ENCODE data around the gene STARD3NL. TPM values are rescaled to one million over a fixed set of nuclear protein-coding genes. Genes with fewer than 3 reads are reported as not detected.
"Not testable (repeated sequence)": the region's sequence is repeated elsewhere in the genome, so short reads cannot be mapped to it uniquely, and the experiment has no call there.

The STARD3NL gene
- total RNA-seq, 1 experiment from 2014 or later, result 129 TPM

DNA sequence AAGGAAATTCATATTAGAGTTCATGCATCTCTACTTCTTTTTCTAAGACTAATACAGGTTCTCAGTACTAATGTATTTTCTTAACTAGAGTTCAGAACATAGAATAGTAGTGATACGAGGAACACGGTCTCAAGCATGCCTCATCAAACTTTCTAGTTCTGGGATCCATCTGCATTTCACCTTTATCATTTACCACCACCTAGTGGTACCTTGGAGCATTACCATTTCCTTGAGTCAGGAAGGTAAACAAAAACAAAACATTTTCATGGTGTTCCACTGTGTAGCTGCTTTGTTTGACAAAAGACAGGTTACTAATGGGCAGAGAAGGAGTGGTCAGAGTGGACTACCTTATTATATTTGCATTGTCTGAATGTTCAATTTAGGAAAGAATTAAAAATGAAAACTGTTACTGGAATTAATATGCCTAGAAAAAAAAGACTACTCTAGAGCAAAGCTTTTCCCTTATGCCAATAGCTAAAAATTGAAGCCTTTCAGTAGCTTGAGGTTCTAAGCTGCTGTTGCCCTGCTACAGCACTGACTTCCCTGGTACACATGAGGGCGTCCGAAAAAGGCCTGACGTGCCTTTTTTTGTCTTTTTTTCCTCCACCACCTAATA lies 44.5 kb downstream of the STARD3NL start:
- peak; percentile 66 for DNase-seq (ENCODE audit: low read depth)

- no peak for DNase-seq (ENCODE audit: low read depth)
Observed at GRCh38 chr7:38223306-38223705, 45.3 kb downstream of the STARD3NL start.

DNA sequence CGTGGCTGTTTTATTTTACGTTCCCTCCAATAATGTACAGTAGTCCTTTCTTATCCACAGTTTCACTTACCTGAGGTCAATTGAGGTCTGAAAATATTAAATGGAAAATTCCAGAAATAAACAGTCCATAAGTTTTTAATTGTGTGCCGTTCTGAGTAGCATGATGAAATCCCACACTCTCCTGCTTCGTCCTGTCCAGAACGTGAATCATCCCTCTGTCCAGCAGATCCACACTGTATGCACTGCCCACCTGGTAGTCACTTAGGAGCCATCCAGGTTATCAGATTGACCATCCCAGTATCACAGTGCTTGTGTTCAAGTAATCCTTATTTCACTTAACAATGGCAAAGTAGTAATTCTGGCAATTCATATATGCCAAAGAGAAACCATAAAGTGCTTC lies 46.3 kb downstream of the STARD3NL start:
- no peak for DNase-seq (ENCODE audit: low read depth)

- DNase-seq (ENCODE audit: low read depth), result peak; percentile 93
Observed at GRCh38 chr7:38229386-38229785, 51.3 kb downstream of the STARD3NL start.

DNA sequence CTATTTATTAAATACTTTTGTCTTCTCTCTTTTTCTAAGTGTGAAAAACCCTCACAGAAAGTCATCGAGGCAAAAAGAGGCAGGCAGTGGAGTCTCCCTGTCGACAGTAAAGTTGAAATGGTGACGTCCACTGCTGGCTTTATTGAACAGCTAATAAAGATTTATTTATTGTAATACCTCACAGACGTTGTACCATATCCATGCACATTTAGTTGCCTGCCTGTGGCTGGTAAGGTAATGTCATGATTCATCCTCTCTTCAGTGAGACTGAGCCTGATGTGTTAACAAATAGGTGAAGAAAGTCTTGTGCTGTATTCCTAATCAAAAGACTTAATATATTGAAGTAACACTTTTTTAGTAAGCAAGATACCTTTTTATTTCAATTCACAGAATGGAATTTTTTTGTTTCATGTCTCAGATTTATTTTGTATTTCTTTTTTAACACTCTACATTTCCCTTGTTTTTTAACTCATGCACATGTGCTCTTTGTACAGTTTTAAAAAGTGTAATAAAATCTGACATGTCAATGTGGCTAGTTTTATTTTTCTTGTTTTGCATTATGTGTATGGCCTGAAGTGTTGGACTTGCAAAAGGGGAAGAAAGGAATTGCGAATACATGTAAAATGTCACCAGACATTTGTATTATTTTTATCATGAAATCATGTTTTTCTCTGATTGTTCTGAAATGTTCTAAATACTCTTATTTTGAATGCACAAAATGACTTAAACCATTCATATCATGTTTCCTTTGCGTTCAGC lies 52.0 kb downstream of the STARD3NL start:
- DNase-seq (ENCODE audit: low read depth), result peak; percentile 15

DNA sequence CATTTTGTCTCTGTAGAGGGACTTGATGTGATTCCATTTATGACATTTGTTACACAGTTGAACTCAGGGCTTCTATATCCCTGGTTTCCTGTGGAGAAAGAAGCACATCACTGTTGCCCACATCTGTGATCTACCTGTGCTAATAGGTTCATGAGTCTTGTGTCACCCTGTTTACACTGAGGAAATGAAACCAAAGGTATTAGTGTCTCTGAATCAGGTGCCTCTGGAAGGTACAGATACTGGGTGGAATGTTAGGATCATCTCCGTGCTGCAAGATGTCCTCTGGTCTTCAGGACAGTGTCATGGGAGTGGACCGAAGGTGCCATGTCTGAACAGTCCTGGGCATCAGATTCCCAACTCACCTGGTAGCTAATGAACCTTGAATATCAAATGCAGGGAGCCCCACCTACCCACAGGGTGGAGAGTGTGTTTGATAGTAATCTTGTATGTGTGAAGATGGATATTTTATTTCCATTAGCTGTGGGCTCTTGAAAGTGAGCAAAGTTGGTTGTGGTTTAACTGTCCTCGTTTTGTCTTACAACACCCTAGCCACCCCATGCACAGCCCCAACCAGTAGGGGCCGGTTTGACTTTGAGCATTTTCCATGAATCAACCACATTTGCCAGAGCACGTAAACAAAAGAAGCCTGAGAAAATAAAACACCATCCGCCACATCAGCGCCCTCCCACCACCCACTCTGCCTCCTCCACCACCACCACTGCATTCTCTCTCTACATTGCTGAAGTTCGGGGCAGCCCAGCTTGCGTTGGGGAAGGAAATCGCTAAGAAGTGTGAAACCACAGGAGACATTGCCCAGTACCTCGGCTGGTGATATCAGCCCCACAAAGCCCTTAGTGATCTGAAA lies 54.7 kb downstream of the STARD3NL start:
- DNase-seq (ENCODE audit: low read depth), result peak; percentile 59

DNA sequence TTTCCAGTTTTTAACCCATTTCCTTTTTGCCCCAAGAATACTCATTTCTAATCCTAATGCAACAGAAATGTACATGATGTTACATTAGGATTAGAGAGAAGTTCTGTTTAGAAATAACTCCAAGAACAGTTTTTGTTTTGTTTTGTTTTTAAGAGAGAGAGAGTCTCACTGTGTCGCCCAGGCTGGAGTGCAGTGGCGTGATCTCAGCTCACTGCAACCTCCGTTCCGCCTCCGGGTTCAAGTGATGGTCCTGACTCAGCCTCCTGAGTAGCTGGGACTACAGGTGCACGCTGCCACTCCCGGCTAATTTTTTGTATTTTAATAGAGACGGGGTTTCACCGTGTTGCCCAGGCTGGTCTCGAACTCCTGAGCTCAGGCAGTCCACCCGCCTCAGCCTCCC lies 56.7 kb downstream of the STARD3NL start:
- not testable (repeated sequence) for DNase-seq (ENCODE audit: low read depth)

- no peak for DNase-seq (ENCODE audit: low read depth)
Observed at GRCh38 chr7:38235606-38236005, 57.6 kb downstream of the STARD3NL start.

DNA sequence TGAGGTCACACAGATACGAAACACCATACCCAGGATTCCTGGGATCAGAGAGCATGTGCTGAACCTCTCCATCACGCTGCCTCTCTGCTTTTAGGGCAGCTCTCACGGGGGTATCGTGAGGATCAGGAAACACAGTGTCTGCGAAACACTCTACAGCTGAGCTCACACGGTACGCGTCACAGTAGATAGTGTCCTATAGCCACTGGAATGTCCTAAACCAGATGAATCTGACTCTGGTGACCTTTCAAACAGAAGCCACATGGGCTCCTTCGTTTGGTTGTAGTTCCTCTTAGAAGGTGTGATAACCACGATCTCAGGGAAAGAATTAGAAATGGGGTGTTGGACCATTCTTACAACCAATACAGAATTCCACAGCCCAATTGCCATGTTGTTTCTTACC lies 61.1 kb downstream of the STARD3NL start:
- DNase-seq (ENCODE audit: low read depth), result not testable (repeated sequence)

DNA sequence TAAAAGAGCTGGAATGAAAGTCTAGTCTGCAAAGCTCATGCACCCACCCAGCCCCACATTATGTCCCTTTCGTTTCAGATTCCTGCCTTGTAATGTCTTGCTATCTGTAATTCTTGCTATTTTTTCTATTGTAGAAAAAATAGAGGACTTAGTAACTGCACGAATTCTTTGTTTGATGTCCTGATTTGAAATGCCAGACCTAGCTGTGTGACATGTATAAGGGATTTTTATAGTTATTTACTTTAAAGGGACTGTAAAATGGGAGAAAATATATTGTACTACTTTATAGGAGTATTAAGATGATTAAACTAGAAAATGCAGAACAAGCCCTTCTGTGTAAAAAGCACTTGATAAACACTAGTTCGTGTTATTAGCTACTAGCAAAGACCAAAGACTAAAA lies 63.0 kb downstream of the STARD3NL start:
- no peak for DNase-seq (ENCODE audit: low read depth)

DNA sequence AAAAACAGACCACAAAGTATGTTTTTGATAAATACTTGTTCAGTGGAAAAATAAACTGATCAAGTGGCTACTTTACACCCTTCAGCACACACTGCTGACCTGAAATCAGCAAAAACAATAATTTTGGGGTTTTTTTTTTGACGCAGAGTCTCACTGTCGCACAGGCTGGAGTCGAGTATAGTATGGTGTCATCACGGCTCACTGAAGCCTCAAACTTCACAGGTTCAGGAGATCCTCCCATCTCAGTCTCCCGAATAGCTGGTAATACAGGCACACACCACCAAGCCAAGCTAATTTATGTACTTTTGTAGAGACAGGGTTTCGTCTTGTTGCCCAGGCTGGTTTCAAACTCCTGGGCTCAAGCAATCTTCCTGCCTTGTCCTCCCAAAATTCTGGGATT lies 64.8 kb downstream of the STARD3NL start:
- DNase-seq (ENCODE audit: low read depth), result no peak

GRCh38 chr7:38243345-38243744 lies 65.3 kb downstream of the STARD3NL start:
- not testable (repeated sequence) for DNase-seq (ENCODE audit: low read depth)

DNA sequence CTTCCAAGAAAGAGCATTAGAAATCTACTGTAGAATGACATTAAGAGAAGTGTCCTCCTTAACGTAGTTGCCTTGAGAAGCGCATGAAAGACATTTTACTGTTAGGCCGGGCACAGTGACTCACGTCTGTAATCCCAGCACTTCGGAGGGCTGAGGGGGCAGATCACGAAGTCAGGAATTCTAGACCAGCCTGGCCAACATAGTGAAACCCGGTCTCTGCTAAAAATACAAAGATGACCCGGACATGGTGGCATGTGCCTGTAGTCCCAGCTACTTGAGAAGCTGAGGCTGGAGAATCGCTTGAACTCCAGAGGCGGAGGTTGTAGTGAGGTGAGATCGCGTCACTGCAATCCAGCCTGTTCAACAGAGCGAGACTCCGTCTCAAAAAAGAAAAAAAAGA lies 66.5 kb downstream of the STARD3NL start:
- DNase-seq (ENCODE audit: low read depth), result no peak

DNA sequence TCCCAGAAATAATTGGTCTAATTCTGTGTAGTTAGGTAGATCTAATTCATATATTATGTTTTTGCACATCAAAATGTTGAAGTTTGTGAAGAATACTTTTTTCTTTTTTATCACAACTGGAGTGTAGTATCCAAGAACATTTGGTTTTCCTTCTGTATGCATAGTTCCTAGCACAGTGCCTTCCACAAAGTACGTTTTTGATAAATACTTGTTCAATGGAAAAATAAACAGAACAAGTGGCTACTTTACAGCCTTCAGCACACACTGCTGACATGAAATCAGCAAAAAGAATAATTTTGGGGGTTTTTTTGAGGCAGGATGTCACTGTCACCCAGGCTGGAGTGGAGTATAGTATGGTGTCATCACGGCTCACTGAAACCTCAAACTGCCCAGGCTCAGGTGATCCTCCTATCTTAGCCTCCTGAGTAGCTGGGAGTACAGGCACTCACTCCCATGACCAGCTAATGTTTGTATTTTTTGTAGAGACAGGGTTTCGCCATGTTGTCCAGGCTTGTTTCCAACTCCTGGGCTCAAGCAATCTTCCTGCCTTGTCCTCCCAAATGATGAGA lies 67.4 kb downstream of the STARD3NL start:
- DNase-seq (ENCODE audit: low read depth), result no peak

DNA sequence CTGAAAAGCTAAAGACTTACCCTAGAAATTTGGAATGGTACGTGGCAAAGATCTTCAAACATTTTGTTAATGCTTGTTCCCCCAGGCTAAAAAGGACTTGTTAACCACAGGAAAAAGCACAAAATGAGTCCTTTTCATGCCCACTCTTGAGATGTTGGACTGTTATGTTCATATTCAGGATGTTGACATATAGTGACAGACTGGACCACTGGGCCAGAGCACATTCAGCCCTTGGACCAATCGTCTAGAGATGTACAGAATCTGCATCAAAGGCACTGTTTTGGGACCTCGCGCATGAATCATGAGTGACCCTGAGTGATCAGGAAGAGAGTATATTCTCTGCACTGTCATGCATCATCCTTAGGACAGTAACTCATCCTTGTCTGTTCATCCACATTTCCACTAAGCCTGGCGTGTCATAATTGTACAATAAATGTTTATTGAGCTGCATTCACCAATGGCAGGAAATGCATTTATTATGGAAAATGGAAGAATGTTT lies 70.1 kb downstream of the STARD3NL start:
- DNase-seq (ENCODE audit: low read depth), result no peak

DNA sequence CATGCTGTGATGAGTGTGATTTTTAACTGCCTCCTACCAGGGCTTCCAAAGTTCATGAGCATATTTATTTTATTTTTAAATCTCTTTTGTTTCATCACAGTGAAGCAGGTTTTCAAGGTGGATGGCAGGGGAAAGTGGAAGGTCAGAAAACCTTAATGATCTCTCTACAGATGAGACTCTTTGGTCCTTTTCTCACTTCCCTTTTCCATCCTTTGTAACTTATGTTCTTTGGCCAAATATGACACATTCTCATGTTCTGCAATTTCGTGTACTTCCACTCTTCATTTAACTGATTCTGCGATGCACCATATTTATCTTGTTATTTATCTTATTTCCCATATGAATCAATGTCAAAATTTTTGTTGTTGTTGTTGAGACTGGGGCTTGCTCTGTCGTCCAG lies 71.8 kb downstream of the STARD3NL start:
- not testable (repeated sequence) for DNase-seq (ENCODE audit: low read depth)

GRCh38 chr7:38257350-38257677 lies 79.3 kb downstream of the STARD3NL start:
- DNase-seq (ENCODE audit: low read depth), result no peak

DNA sequence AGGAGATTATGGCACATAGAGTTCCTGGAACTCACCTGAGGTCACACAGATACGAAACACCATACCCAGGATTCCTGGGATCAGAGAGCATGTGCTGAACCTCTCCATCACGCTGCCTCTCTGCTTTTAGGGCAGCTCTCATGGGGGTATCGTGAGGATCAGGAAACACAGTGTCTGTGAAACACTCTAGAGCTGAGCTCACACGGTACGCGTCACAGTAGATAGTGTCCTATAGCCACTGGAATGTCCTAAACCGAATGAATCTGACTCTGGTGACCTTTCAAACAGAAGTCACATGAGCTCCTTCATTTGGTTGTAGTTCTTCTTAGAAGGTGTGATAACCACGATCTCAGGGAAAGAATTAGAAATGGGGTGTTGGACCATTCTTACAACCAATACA lies 81.1 kb downstream of the STARD3NL start:
- DNase-seq (ENCODE audit: low read depth), result not testable (repeated sequence)

DNA sequence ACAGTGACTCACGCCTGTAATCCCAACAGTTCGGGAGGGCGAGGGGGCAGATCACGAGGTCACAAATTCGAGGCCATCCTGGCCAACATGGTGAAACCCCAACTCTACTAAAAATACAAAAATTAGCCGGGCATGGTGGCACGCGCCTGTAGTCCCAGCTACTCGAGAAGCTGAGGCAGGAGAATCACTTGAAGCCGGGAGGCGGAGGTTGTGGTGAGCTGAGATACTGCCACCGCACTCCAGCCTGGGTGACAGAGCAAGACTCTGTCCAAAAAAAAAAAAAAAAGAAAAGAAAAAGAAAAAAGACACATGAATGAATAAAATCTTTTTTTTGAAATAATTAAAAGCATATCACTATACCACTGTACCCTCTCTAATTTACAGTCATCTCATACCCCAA lies 83.6 kb downstream of the STARD3NL start:
- not testable (repeated sequence) for DNase-seq (ENCODE audit: low read depth)

DNA sequence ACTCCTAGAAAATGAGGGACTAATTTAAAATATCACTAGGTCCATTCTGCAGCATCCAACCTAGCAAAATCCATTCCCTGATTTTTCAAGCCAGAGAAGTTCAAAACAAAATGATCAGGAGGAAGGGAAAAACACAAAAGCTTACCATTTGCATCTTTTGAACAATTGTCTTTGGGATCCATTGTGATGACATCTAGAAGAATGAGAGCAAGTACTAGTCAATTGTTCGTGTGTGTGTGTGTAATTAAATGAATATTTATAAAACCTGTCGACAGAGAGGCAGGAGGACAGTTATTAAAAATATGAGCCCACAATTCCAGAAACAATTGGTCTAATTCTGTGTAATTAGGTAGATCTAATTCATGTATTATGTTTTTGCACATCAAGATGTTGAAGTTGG lies 84.0 kb downstream of the STARD3NL start:
- not testable (repeated sequence) for DNase-seq (ENCODE audit: low read depth)

GRCh38 chr7:38262545-38262944 lies 84.5 kb downstream of the STARD3NL start:
- DNase-seq (ENCODE audit: low read depth), result no peak

GRCh38 chr7:38263274-38263673 lies 85.2 kb downstream of the STARD3NL start:
- not testable (repeated sequence) for DNase-seq (ENCODE audit: low read depth)
